NCI-H1048 (cell line): ENCODE results near the gene NEDD9.
A peak's percentile ranks its signal among the peaks of the same experiment; 100 is the strongest.

Experiments used
- DNase-seq: peaks from one replicate; lab custom pipeline; 2025; lab: John Stamatoyannopoulos, UW

NEDD9 gene

DNA sequence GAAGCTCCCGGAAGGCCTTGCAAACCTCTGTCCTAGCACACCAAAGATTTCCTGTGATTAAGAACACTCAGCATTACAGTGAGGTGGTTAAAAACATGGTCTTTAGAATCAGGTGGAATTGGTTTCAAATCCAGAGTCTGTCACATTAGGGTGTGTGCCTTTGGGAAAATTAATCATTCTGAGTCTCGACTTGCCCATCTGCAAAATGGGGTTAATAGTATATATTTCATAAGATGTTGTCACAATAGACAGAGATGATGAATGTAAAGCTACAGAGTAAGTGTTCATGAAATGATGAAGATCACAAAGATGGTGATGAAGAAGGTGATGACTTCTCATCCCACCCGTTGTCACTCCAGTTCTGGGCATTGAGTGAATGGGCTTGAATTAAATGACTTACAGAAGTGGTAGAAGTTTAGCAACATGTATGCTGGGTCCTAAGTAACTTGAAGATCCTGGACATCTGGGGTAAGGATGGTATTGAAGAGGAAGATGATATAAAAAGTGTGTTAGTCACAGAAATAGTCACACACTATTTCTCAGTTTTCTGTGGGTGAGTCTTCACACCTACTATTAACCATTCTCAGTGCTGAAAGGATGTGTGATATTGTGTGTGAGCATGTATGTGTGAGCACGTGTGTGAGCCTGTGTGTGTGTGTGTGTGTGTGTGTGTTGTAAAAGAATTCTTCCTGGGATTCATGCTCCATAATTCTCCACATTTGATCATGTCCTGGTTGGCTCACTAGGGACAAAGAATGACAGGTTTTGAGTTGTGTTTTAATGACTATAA is 28.0 kb upstream of the NEDD9 start:
- DNase-seq = no peak

DNA sequence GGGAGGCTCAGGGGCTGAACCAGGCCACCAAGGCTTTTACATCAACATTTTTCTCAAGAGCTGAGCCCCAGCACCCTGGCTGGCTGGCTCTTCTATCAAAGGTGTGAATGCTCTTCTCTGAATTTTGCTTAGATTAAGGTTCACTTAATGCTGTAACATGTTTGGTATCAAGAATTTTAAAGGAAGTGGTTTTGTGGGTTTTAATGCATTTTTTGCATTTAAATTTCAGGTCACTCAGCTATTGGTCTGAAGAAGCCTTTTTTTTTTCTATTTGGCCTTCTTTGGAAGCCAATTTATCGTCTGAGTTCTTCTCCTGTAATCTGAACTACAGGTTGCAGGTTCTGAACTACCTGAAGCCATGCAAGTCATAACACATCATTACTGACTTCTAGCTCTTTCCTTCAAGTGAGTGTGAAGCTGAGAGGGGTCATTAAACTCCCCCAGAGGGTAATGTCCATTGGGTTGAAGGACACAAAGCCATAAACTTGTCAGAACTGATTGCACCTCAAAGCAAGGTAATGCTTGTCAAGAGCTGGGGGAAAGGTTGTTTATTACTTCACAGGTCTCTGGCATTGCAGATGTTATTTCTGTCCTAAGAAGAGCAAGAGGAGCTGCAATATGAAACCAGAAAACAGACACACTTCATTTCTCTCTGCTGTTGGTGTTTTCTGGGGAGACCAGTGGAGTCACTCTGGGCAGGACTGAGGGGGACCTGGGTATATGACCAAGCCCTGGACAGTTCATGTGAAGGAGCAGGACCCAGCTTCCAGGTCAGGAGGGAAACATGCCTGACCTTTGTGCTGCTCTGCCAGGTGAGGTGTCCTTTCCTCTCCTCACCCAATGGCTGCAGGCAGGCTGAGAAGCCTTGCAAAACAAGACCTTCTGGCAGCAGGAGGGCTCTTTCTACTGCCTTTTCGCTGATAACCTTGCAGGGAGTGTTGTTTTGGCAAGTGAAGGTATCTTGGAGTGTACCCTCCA is 26.1 kb upstream of the NEDD9 start:
- no peak for DNase-seq

GRCh38 chr6:11255610-11256009 is 23.1 kb upstream of the NEDD9 start:
- no peak for DNase-seq

- no peak for DNase-seq
Observed at GRCh38 chr6:11253594-11253993, 21.1 kb upstream of the NEDD9 start.

- peak; percentile 39 for DNase-seq
Observed at GRCh38 chr6:11251553-11252360, 19.3 kb upstream of the NEDD9 start.

DNA sequence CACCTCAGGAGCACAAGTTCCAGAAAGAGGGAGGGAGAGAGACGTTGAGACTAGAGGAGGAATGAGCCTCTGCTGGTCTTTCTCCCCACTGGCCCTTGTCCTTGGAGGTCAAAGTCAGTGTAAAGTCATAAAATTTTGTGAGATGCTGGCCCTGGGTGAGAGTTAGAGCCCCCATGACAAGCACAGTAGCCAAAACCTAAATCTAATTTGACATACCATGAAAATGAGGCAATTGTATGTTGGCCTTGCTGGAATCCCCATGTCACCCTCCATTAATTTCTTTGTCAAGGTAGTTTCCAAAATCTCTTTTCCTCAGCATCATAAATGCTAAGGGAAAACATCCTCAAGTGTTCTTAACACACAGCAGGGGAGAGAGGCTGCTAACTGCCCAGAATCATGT is 17.6 kb upstream of the NEDD9 start:
- no peak for DNase-seq

- DNase-seq = no peak
Observed at GRCh38 chr6:11248974-11249761, 16.7 kb upstream of the NEDD9 start.

- DNase-seq = no peak
Observed at GRCh38 chr6:11246722-11247121, 14.3 kb upstream of the NEDD9 start.

- DNase-seq = no peak
Observed at GRCh38 chr6:11245381-11246256, 13.2 kb upstream of the NEDD9 start.

DNA sequence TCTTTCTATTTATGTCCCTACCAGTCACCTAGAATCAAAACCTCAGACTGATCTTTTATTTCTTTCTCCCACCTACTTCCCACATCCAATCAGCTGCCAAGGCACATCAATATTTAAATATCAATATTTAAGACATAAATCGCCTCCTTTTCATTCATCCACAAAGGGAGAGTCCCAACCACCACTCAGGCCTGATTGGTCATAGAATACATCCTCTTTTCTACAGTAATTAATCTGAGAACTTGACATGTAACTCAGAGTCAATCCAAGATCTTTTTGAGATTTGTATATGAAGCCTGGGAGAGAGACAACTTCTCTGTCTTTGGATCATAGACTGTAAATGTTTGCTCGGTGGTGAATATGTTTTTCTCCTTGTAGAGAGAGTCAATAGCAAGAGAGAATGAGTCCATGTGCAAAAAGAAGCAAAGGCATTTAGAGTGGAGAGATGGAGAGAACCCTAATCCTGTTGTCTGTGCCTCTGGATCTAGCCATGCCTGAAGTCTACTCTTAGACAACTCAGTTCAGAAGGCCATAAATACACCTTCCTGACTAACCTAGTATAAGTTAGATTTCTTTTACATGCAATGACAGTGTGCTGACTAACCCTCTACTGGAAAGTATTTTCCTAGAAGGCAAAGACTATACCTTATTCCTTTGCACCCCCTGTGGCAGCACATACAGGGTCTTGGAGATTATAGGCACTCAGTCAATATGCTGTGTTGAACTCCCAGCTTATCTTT is 12.1 kb upstream of the NEDD9 start:
- DNase-seq = no peak

- DNase-seq = no peak
Observed at GRCh38 chr6:11243861-11244260, 11.4 kb upstream of the NEDD9 start.

DNA sequence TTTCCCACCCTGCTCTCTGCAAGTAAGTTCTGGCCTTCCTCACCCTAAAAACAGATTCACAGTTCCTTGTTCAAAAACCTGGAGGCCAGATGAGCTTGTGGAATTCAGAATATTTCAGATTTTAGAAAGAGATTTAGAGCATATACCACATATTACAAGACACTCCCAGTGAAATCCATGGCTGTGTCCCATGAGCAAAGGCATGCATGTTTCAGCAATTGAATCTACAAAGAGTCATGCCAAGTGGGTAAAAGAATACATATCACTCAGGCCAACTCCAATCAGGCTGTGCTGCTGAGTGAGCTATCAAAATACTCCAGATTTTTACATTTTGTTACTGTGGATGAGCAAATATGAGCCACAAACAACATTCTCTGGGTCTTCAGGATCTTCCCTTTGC is 10.2 kb upstream of the NEDD9 start:
- no peak for DNase-seq

- no peak for DNase-seq
Observed at GRCh38 chr6:11241793-11242201, 9.3 kb upstream of the NEDD9 start.

DNA sequence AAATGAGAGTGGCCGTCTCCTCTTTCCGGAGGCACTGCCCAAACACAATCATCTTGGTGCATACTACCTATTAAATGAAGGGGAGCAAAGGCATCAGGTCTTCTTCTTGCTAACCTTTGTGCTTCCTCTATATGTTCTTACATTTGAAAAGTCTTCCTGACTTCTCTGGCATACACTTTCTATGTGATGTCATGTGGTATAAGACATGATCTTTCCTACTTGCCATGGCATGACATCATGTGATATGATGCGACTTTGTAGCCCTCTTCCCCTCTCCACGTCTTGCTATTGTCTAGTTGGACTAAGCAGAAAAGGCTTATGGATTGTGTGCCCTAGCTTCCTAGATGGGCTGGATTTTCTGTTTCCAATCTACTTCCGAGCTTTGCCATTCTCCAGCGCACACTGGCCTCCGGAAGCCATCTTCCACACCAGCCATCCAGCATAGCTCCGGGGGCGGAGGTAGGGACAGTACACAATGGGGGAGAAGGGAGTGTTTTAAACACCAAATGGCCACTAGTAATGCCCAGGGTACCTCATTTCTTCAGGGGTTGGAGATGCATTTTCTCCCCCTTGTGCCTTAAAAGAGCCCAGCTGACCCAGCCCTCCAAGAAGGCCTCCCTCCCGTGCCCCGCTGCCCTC is 8.8 kb upstream of the NEDD9 start:
- DNase-seq = no peak

- no peak for DNase-seq
Observed at GRCh38 chr6:11237956-11238355, 5.5 kb upstream of the NEDD9 start.

DNA sequence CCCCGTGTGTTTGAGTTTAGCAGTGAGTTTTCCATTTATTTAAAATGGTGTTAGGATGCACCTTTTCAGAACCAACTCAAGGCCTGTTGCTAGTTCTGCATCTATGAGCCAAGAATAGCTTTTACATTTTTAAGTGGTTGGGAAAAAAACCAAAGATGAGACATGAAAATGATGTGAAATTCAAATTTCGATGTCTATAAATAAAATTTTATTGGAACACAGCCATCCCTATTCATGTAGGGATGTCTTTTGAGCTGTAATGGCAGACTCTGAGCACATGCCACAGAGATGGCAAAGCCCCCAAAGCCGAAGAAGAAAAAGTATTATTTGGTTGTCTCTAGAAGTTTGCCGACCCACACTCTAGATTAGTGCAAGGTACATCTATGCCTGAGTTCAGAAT is 5.0 kb upstream of the NEDD9 start:
- DNase-seq = no peak

- DNase-seq = no peak
Observed at GRCh38 chr6:11236915-11237314, 4.4 kb upstream of the NEDD9 start.

DNA sequence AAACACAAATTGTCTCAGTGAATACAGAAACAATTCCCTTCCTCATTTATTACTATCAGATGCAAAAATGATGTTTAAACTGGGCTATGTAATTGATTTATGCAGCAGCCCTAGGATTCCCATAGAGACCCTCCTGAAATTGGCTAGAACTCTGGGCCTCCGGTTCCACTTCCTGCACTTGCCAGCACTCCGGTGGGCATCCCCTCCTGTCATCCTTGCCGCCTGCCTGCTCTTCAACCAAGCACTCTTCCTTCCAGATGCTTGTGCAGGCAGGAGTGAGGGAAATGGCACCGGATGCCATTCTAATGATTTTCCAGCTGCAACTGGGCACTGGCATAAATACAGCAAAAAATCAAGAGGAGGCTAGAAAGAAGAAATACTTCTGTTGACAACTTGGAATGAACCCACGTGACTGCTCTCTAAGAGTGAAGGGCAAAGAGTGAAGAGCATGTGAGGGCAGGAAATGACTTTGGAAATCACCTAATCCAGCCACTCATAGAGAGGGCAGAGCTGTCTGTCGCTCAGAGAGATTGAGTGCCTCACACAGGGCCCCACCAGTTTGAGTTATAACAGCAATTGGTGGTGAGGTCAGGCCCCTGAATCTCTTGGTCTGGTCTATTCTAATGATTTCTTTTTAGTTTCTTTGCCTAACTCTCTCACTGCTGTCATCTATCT is 3.7 kb upstream of the NEDD9 start:
- no peak for DNase-seq

DNA sequence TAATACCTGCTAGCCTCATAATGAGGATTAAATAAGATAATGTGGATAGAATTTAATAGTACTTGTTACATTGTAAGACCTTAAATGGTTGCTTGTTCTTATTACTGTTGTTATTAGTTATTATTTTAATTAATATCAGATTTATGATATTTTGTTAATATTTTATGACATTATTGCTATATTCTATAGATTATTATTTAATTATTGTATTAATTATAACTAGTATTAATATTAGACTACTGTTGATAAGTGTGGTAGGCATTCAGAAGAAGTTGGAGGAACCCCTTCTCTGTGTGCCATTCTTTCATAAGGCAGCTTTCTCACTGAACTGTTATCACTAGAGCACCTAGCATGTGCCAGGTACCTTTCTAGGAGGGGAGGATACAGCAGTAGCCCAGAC is 2.6 kb upstream of the NEDD9 start:
- no peak for DNase-seq
